K562 (cell line): ENCODE measurements around the gene MYMX. TPM values are rescaled to one million over a fixed set of nuclear protein-coding genes. Genes with fewer than 3 reads are reported as not detected.
"Not testable (repeated sequence)": the region's sequence is repeated elsewhere in the genome, so short reads cannot be mapped to it uniquely, and the experiment has no call there.

Source experiments
- ATAC-seq: fragments of 200-7000 bp; cut with Tn5 transposase; 3 replicates; pipeline ENCODE4 v1.9.1; 2020; ENCODE audit warnings: moderate library complexity
- BruUV-seq: library from RNA; stranded (reverse); fragments of 400-500 nt; replicated peaks from 2 replicates; lab custom pipeline; 2021; lab: Mats Ljungman, UMichigan
- CTCF ChIA-PET: fragments of 300-600 bp; formaldehyde crosslinking; extraction: SDS; loops from one replicate; lab custom pipeline; 2021; ENCODE audit warnings: low intra/inter-chr PET ratio; lab: Yijun Ruan, JAX
- POLR2A ChIA-PET: fragments of 300-600, 350-650 bp; sonication (Branson Sonifier 250); formaldehyde crosslinking; extraction: SDS; loops from one replicate; lab custom pipeline; 2021; ENCODE audit warnings: antibody characterized with exemption, inconsistent platforms; lab: Yijun Ruan, JAX
- DNase-seq, 4 experiments: peaks; one replicate each; pipeline versions ENCODE4 v3.0.0 to v3.0.0-alpha.2; 2011 to 2018; ENCODE audit warnings: low spot score in 3 of 4, mixed read lengths in 3 of 4; ENCODE audit errors: extremely low read depth in 1 of 4
- FAIRE-seq: peaks from 2 replicates; lab custom pipeline; 2011; peaks lifted over from hg19 to GRCh38; lab: Jason Lieb, UNC
- H2AFZ ChIP-seq: 2 replicates; pipeline ENCODE4 v1.6.0; 2011; ENCODE audit warnings: low read depth, low read length, control low read depth, inconsistent platforms
- H3K27ac ChIP-seq: fragments of 200-600 bp; 3 replicates; pipeline ENCODE4 v1.8.0; 2011; ENCODE audit warnings: low read depth, mild to moderate bottlenecking, control low read depth, inconsistent platforms, low read length, moderate library complexity, mixed read lengths; ENCODE audit errors: extremely low read depth
- H3K27me3 ChIP-seq, 2 experiments: fragments of 300-600 bp in 1 of 2; 2 replicates in 1 of 2; 3 replicates in 1 of 2; pipeline versions ENCODE4 v1.6.0 to v1.8.0; 2011; ENCODE audit warnings: inconsistent platforms in 2 of 2, low read length in 2 of 2, mild to moderate bottlenecking in 1 of 2, mixed read lengths in 1 of 2, moderate library complexity in 1 of 2; ENCODE audit not compliant: control insufficient read depth in 2 of 2, insufficient read depth in 2 of 2
- H3K36me3 ChIP-seq: fragments of 300-600 bp; 3 replicates; pipeline ENCODE4 v1.8.0; 2011; ENCODE audit warnings: mild to moderate bottlenecking, low read length, inconsistent platforms; ENCODE audit not compliant: control insufficient read depth, insufficient read depth
- H3K4me1 ChIP-seq, 2 experiments: fragments of 200-600 bp in 1 of 2; replicated peaks in 1 of 2; 2 replicates in 1 of 2; 3 replicates in 1 of 2; pipeline versions ENCODE4 v1.5.1 to v1.8.0; 2011; ENCODE audit warnings: inconsistent platforms in 2 of 2, low read length in 2 of 2, mild to moderate bottlenecking in 1 of 2, mixed read lengths in 1 of 2, moderate library complexity in 1 of 2; ENCODE audit not compliant: control insufficient read depth in 2 of 2, insufficient read depth in 2 of 2
- H3K4me2 ChIP-seq: 2 replicates; pipeline ENCODE4 v1.6.1; 2011; ENCODE audit warnings: low read length, control low read depth, inconsistent platforms, mixed read lengths; ENCODE audit not compliant: insufficient read depth
- H3K4me3 ChIP-seq: fragments of 200-600 bp; sonication (generic), shearing (Covaris generic); 2 replicates; pipeline ENCODE4 v1.5.1; 2016; ENCODE audit warnings: control low read depth, inconsistent platforms
- H3K79me2 ChIP-seq: fragments of 200-600 bp; 3 replicates; pipeline ENCODE4 v1.8.0; 2011; ENCODE audit warnings: low read length, inconsistent platforms; ENCODE audit not compliant: control insufficient read depth, insufficient read depth
- H3K9ac ChIP-seq, 2 experiments: 2 replicates each; pipeline versions ENCODE4 v1.6.0 to v1.6.1; 2011; ENCODE audit warnings: low read depth in 2 of 2, low read length in 2 of 2, control low read depth in 1 of 2, inconsistent platforms in 1 of 2, mild to moderate bottlenecking in 1 of 2, mixed read lengths in 1 of 2; ENCODE audit not compliant: insufficient read depth in 1 of 2
- H3K9me1 ChIP-seq: one replicate; pipeline ENCODE4 v1.6.0; 2011; ENCODE audit warnings: inconsistent platforms, mild to moderate bottlenecking, low read length, moderate library complexity; ENCODE audit not compliant: control insufficient read depth, insufficient read depth
- H3K9me3 ChIP-seq: replicated peaks from 2 replicates; pipeline ENCODE4 v1.5.1; 2011; ENCODE audit warnings: low read depth, low read length, inconsistent platforms; ENCODE audit not compliant: control insufficient read depth, insufficient read depth
- H4K20me1 ChIP-seq: replicated peaks from 2 replicates; pipeline ENCODE4 v1.6.1; 2011; ENCODE audit warnings: low read length, inconsistent platforms, mixed read lengths; ENCODE audit not compliant: control insufficient read depth, insufficient read depth
- CBX3 ChIP-seq, 2 experiments: IDR thresholded peaks; 1 replicate in 1 of 2; 2 replicates in 1 of 2; pipeline ENCODE4 v1.6.1; 2012; ENCODE audit warnings: inconsistent platforms in 2 of 2, low read length in 2 of 2, borderline replicate concordance in 1 of 2, control low read depth in 1 of 2
- HDAC1 ChIP-seq, 2 experiments: fragments of 450-650 bp; IDR thresholded peaks; 2 replicates each; pipeline ENCODE4 v1.6.1; 2016 to 2017; ENCODE audit warnings: inconsistent platforms in 1 of 2, mild to moderate bottlenecking in 1 of 2, moderate library complexity in 1 of 2
- MEF2D ChIP-seq: conservative IDR thresholded peaks from 2 replicates; pipeline ENCODE4 v1.6.1; 2016; ENCODE audit warnings: low read depth, missing genetic modification characterization, missing compliant biosample characterization
- POLR2G ChIP-seq: fragments of 200-400 bp; formaldehyde crosslinking; IDR thresholded peaks from 2 replicates; pipeline ENCODE4 v1.6.1; 2017; ENCODE audit warnings: low read depth, mild to moderate bottlenecking, antibody characterized with exemption, low read length, moderate library complexity
- WGBS: fragments of 100-300 bp; shearing (Covaris generic); methylation state at CpG from one replicate; pipeline ENCODE4 v1.1.6; 2016; ENCODE audit warnings: low coverage, mixed read lengths; ENCODE audit not compliant: insufficient coverage; ENCODE audit errors: missing lambda C conversion rate; 5-methylcytosine and 5-hydroxymethylcytosine counted together
- in situ Hi-C: fragments of 300-500 bp; cut with MboI; formaldehyde crosslinking; loops from 4 replicates; pipeline ENCODE4 v1.15.0; 2018; ENCODE audit warnings: inconsistent platforms, mixed read lengths
- intact Hi-C: fragments of 100-400 bp; cut with micrococcal nuclease; formaldehyde crosslinking; loops from 2 replicates; pipeline ENCODE4 v1.14.2; 2022
- polyA plus RNA-seq, 8 experiments: library from polyadenylated mRNA; depleted of rRNA in 4 of 8; stranded (reverse) in 5 of 8; unstranded in 3 of 8; fragments of >200 nt; fragmentation: Nextera tagmentation in 2 of 8; fragmentation: Illumina TruSeq in 1 of 8; extraction: Ambion mirVana in 2 of 8; extraction: Trizol in 1 of 8; gene quantifications; 2 replicates each; pipeline versions ENCODE4 v1.2.1 to v1.2.3, GENCODE V29; 2011 to 2014; ENCODE audit warnings: inconsistent platforms in 1 of 8, missing spikeins in 1 of 8
- total RNA-seq, 7 experiments: library from RNA; depleted of rRNA in 6 of 7; stranded (reverse); fragments of >200 nt in 6 of 7; fragmentation: Illumina TruSeq in 2 of 7; extraction: Trizol in 2 of 7; gene quantifications; 2 replicates each; pipeline versions ENCODE4 v1.2.1 to v1.2.3, GENCODE V29; 2011 to 2021; ENCODE audit warnings: low replicate concordance in 1 of 7

MYMX gene
- total and polyA plus RNA-seq, 9 of the 15 experiments (the other 6 are each of a cell fraction or from before 2014, with no cell fraction given) = 0.12 TPM; not detected in 8

DNA sequence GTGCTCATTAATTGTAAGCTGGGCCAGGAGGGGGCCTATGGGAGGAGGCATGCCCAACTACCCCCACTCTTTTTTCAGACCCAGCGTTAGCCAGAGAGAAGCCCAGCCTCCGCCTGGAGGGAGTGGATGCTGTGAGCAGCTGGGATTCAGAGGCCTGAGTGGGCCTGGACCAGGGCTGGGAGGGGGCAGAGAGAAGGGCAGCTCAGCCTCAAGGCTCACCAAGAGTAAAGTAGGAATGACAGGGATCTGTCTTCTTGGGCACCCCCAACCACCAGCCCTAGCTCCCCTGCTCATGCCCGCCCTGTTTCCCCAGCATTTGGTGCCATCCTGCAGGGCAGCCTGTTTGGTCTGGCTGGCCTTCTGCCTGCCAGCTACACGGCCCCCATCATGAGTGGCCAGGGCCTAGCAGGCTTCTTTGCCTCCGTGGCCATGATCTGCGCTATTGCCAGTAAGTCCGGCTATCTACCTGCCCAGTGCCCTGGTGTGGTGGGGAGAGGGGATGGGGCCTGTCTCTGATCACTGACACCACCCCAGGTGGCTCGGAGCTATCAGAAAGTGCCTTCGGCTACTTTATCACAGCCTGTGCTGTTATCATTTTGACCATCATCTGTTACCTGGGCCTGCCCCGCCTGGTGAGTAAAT, 13.4 kb downstream of the MYMX start:
- no peaks in the 10 kb centered on the region for H3K9me3 ChIP-seq
- peaks cover 6% of the 10 kb centered on the region for H3K9me1 ChIP-seq
- H3K79me2 ChIP-seq = peaks cover 36% of the 10 kb centered on the region
- no peak for DNase-seq
- no TSS peak for BruUV-seq
- H3K27ac ChIP-seq = no peak overlapping the region
- in situ Hi-C loops = no loop called here
- H2AFZ ChIP-seq = no peak overlapping the region
- H3K27me3 ChIP-seq = no peaks in the 10 kb centered on the region
- no peak overlapping the region for H3K4me3 ChIP-seq
- POLR2A ChIA-PET = interaction anchor here (0.6 to 1.6 kb wide), 6 partner anchors 14 to 143 kb away, joined by 3 to 15 read pairs (median 4); partner anchors contain the start of genes HSP90AB1 and SPATS1
- peak overlapping the region in 1 of 2 experiments; percentile 5; a peak in 2 of 4 replicates for H3K9ac ChIP-seq
- H4K20me1 ChIP-seq = peaks cover 3% of the 10 kb centered on the region; the same call in 1 of the 2 replicates
- H3K36me3 ChIP-seq = peaks cover 80% of the 10 kb centered on the region
- TF ChIP-seq POLR2G = 0 out of 2 replicates have a peak, but pooled peaks have one; percentile 26
- TF ChIP-seq HDAC1 (IDR thresholded peaks at IDR 0.05) = no peak
- no peak for TF ChIP-seq CBX3 (IDR thresholded peaks at IDR 0.05; ENCODE audit: borderline replicate concordance in 1 of 2, low read length in 2 of 2)
- TF ChIP-seq MEF2D (tag) = no peak
- TF ChIP-seq, all 486 proteins: peak for 1
- intact Hi-C loops = no loop called here
- Histone ChIP-seq H3K4me1 (peaks cover 32 to 58% of the 10 kb centered on the region in 2 experiments), H3K4me2 (no peak overlapping the region)
- ATAC-seq (no peak), FAIRE-seq (no peak)
- WGBS = 83% methylated on average over 10 of the region's 10 CpGs
- CTCF ChIA-PET = no interaction called here

DNA sequence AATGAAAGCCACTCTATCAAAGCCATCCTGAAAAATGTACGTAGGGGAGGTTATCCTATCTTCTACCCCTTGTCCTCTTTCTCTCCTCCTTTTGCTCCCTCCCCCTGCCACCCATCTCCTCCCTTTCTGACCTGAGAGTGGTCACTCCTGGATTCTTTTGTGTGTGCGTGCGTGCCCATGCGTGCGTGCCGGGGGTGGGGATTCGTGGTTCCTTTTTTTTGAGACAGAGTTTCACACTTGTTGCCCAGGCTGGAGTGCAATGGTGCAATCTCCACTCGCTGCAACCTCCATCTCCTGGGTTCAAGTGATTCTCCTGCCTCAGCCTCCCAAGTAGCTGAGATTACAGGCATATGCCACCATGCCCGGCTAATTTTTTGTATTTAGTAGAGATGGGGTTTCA, 14.7 kb downstream of the MYMX start:
- peaks cover 24% of the 10 kb centered on the region for H3K79me2 ChIP-seq
- H2AFZ ChIP-seq, FAIRE-seq, DNase-seq, H3K9me1 ChIP-seq, CTCF ChIA-PET, intact Hi-C loops, H3K4me2 ChIP-seq, in situ Hi-C loops, H3K27ac ChIP-seq, ATAC-seq, H3K9me3 ChIP-seq, H4K20me1 ChIP-seq, H3K9ac ChIP-seq, BruUV-seq, H3K4me3 ChIP-seq, H3K27me3 ChIP-seq: not testable (repeated sequence)
- 95% methylated on average over 9 of the region's 9 CpGs for WGBS
- peaks cover 82% of the 10 kb centered on the region for H3K36me3 ChIP-seq
- POLR2A ChIA-PET = interaction anchor here (0.8 kb wide), 1 partner anchor 23 kb away, joined by 3 read pairs; no protein-coding TSS in a partner anchor
- H3K4me1 ChIP-seq = peaks cover 20 to 45% of the 10 kb centered on the region in 2 experiments
